Activated CD4-positive, alpha-beta memory T cell treated with anti-CD3 and anti-CD28 coated beads, Interleukin-2, amount 10 ng/mL, durations not matched to agents 7 days and 5 days (primary cell): Measurements from ENCODE around the gene TBC1D25. TPM values are rescaled to one million over a fixed set of nuclear protein-coding genes. Genes with fewer than 3 reads are reported as not detected.
A peak's percentile ranks its signal among the peaks of the same experiment; 100 is the strongest.

Experiments used
- CTCF ChIA-PET: fragments of 350-600 bp; sonication (Branson Sonifier 250); formaldehyde crosslinking; loops from one replicate; lab custom pipeline; 2021; ENCODE audit warnings: antibody characterized with exemption, inconsistent platforms; lab: Charles Lee
- POLR2A ChIA-PET: fragments of 350-600 bp; sonication (Branson Sonifier 250); formaldehyde crosslinking; loops from one replicate; lab custom pipeline; 2021; ENCODE audit warnings: antibody characterized with exemption; lab: Charles Lee
- DNase-seq: peaks from one replicate; pipeline ENCODE4 v3.0.0-alpha.2; 2020
- H3K27ac Mint-ChIP-seq: one replicate; pipeline ENCODE4 v1.8.0; 2021; ENCODE audit warnings: mild to moderate bottlenecking, mixed read lengths
- H3K27me3 Mint-ChIP-seq: one replicate; pipeline ENCODE4 v1.8.0; 2021; ENCODE audit warnings: mixed read lengths
- H3K36me3 Mint-ChIP-seq: one replicate; pipeline ENCODE4 v1.8.0; 2021; ENCODE audit warnings: low read depth, mixed read lengths
- H3K4me1 Mint-ChIP-seq: one replicate; pipeline ENCODE4 v1.8.0; 2021; ENCODE audit warnings: mixed read lengths
- H3K4me3 Mint-ChIP-seq: one replicate; pipeline ENCODE4 v1.8.0; 2021; ENCODE audit warnings: mild to moderate bottlenecking, mixed read lengths
- H3K9me3 Mint-ChIP-seq: one replicate; pipeline ENCODE4 v1.8.0; 2021; ENCODE audit warnings: mixed read lengths
- total RNA-seq, 2 experiments: library from RNA; stranded (reverse); gene quantifications; one replicate each; pipeline ENCODE4 v1.2.3, GENCODE V29; 2021

TBC1D25 gene, protein sequence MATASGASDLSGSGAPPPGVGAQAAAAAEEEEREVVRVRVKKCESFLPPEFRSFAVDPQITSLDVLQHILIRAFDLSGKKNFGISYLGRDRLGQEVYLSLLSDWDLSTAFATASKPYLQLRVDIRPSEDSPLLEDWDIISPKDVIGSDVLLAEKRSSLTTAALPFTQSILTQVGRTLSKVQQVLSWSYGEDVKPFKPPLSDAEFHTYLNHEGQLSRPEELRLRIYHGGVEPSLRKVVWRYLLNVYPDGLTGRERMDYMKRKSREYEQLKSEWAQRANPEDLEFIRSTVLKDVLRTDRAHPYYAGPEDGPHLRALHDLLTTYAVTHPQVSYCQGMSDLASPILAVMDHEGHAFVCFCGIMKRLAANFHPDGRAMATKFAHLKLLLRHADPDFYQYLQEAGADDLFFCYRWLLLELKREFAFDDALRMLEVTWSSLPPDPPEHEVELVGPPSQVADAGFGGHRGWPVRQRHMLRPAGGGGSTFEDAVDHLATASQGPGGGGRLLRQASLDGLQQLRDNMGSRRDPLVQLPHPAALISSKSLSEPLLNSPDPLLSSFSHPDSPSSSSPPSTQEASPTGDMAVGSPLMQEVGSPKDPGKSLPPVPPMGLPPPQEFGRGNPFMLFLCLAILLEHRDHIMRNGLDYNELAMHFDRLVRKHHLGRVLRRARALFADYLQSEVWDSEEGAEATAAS
- 10 to 100 TPM; 21.7 to 22.3 TPM for total RNA-seq

DNA sequence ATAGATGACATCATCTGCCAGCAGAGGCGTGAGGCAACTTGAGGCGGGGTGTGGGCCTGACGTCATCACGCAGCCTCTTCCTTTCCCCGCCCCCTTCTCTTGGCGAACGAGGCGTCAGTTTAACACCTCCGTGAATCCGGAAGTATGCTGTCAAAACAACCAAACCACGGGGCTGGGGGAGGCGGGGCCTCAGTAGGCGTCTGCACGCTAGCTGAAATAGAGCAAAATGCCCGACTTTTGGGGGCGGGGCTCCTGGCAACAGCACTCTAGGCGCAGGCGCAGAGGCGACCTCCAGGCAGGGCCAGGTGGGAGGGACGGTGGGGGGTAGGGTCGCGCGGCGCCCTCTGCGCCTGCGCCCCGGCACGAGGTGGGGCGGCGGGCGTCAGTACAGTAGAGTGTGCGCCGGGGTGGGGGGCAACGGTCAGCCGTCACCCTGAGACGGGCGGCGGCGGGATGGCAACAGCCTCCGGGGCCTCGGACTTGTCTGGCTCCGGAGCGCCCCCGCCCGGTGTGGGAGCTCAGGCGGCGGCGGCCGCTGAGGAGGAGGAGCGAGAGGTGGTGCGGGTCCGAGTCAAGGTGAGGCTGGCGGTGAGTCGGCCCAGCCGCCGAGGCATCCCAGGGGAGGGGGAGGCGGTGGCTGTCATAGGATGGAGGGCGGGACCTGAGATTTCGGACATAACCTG, at the start of gene TBC1D25:
Gene TBC1D25 (plus strand): TSS at position 370 of the 683 bp plus-strand sequence. CDS start 84 bp downstream, at position 454.
- H3K36me3 Mint-ChIP-seq = peaks cover 25% of the 10 kb centered on the region
- peak; percentile 97 for DNase-seq
- ChIA-PET POLR2A (interaction anchor here (0.7 to 4.9 kb wide), 21 partner anchors 9 to 983 kb away, joined by 3 to 50 read pairs (median 4); partner anchors contain the start of genes EBP, FTSJ1 and RBM3), CTCF (interaction anchor here (0.6 to 3.4 kb wide), 17 partner anchors 8 to 463 kb away, joined by 3 to 18 read pairs (median 4); partner anchors contain the start of genes EBP, FTSJ1, GRIPAP1 and RBM3)
- peak within 1 kb of the TSS; percentile 95 for H3K27ac Mint-ChIP-seq
- H3K4me3 Mint-ChIP-seq = peak within 1 kb of the TSS; percentile 93
- no peaks in the 10 kb centered on the region for H3K9me3 Mint-ChIP-seq
- no peaks in the 10 kb centered on the region for H3K27me3 Mint-ChIP-seq
- peaks cover 29% of the 10 kb centered on the region for H3K4me1 Mint-ChIP-seq

DNA sequence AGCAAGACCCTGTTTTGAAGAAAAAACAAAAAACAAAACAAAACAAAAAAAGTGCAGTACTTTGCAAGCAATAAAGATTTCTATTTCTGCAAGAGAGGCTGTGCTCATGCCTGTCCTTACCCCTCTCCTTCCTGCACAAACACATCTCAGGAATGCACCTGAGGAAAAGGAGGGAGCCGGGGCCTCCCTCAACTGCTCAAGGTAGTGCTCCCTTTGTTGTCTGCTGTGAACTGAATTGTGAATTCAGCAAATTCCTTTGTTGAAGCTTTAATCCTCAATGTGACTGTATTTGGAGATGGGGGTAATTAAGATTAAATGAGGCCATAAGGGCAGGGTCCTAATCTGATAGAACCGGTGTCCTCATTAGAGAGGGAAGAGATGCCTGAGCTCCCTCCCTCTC, 49.6 kb upstream of the TBC1D25 start:
- no peaks in the 10 kb centered on the region for H3K27me3 Mint-ChIP-seq
- no peaks in the 10 kb centered on the region for H3K4me1 Mint-ChIP-seq
- no peak overlapping the region for H3K4me3 Mint-ChIP-seq
- CTCF ChIA-PET = no interaction called here
- DNase-seq = no peak
- peaks cover 3% of the 10 kb centered on the region for H3K36me3 Mint-ChIP-seq
- no peaks in the 10 kb centered on the region for H3K9me3 Mint-ChIP-seq
- no peak overlapping the region for H3K27ac Mint-ChIP-seq
- POLR2A ChIA-PET = interaction anchor here (0.7 kb wide), 1 partner anchor 50 kb away, joined by 3 read pairs; the partner anchor contains the start of gene TBC1D25

DNA sequence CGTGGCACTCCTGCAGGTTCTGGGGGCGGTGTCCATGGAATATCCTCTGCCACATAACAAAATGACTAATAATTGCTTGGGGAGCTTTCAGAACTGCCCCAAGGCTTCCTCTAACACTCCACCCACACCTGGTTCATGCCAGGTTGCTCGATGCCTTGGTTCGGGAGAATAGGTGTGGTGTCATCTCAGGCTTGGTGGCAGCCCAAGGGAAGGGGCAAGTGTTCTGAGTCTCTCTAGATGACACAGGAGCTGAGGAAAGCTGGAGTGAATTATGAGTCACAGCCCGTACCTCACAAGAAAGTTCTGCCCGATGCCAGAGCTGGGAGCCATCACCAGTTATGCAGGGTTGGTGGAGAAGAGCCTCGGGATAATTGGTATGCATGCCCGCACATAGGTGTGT, 48.9 kb upstream of the TBC1D25 start:
- POLR2A ChIA-PET = interaction anchor here (0.7 kb wide), 1 partner anchor 49 kb away, joined by 3 read pairs; the partner anchor contains the start of gene TBC1D25
- CTCF ChIA-PET = no interaction called here
- no peak overlapping the region for H3K27ac Mint-ChIP-seq
- no peak for DNase-seq
- no peaks in the 10 kb centered on the region for H3K9me3 Mint-ChIP-seq
- H3K36me3 Mint-ChIP-seq = peaks cover 3% of the 10 kb centered on the region
- no peak overlapping the region for H3K4me3 Mint-ChIP-seq
- no peaks in the 10 kb centered on the region for H3K4me1 Mint-ChIP-seq
- no peaks in the 10 kb centered on the region for H3K27me3 Mint-ChIP-seq

- H3K4me1 Mint-ChIP-seq = no peaks in the 10 kb centered on the region
- H3K9me3 Mint-ChIP-seq = no peaks in the 10 kb centered on the region
- no peak overlapping the region for H3K27ac Mint-ChIP-seq
- no peak for DNase-seq
- H3K36me3 Mint-ChIP-seq = peaks cover 3% of the 10 kb centered on the region
- no peak overlapping the region for H3K4me3 Mint-ChIP-seq
- POLR2A ChIA-PET = no interaction called here
- CTCF ChIA-PET = no interaction called here
- H3K27me3 Mint-ChIP-seq = no peaks in the 10 kb centered on the region
Measured at GRCh38 chrX:48491809-48492208, 47.7 kb upstream of the TBC1D25 start.

DNA sequence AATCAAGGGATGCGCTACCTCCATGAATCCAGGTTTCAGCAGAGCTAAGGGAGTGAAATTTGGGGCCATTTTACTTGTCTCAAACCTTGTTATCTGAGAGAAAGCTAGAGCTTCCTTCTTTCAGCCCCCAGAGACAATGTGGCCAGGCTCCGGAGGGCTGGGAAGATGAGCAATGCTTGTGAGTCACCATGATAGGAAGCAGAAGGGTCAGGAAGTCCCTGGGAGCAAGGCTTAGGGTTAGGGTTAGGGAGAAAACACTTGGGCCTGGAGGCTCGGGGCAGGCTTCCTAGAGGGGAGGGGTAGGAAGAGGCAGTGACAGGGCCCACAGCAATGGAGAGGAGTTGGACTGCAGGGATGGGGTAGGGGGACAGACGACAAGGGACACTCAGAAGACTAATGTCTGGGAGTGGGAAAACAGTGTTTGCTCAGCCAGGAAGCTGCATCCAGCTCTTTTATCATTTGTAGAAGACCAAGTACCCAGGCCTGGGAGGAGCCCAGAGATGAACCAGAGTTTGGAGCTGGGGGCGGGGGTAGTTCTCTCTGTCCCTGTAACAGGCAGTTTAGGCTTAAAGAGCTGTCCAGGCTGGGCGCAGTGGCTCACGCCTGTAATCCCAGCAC, 47.1 kb upstream of the TBC1D25 start:
- Mint-ChIP-seq H3K4me3 (no peak overlapping the region), H3K27me3 (no peaks in the 10 kb centered on the region), H3K4me1 (no peaks in the 10 kb centered on the region), H3K36me3 (peaks cover under 1% of the 10 kb centered on the region), H3K27ac (no peak overlapping the region), H3K9me3 (no peaks in the 10 kb centered on the region)
- CTCF ChIA-PET = no interaction called here
- DNase-seq = no peak
- POLR2A ChIA-PET = no interaction called here

DNA sequence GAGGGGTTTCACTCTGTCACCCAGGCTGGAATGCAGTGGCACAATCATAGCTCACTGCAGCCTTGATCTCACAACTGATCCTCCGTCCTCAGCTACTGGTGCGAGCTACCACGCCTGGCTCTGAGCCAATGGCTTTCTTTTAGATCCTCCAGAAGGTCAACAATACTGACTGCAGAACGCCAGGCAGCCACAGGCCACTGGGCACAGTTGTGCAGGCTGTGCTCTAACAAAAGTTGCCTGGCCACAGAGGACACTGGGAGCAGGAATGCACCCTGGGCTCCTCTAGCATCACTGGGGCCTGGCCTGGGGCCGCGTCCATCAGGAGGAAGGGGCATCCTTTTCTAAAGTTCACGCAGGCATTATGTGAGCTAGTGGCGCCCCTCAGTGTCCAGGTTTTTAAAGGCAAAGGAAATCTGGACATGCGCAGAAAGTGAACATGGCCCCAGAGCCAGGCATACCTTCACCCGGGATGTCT, 45.6 kb upstream of the TBC1D25 start:
- H3K27ac Mint-ChIP-seq = no peak overlapping the region
- peaks cover 6% of the 10 kb centered on the region for H3K27me3 Mint-ChIP-seq
- DNase-seq = no peak
- H3K9me3 Mint-ChIP-seq = no peaks in the 10 kb centered on the region
- no peak overlapping the region for H3K4me3 Mint-ChIP-seq
- peaks cover 5% of the 10 kb centered on the region for H3K4me1 Mint-ChIP-seq
- no peaks in the 10 kb centered on the region for H3K36me3 Mint-ChIP-seq
- ChIA-PET POLR2A (interaction anchor here (1.9 kb wide), 1 partner anchor 13 kb away, joined by 4 read pairs; no protein-coding TSS in a partner anchor), CTCF (interaction anchor here (1.6 to 1.7 kb wide), 2 partner anchors 45 to 411 kb away, joined by 3 to 4 read pairs; no protein-coding TSS in a partner anchor)

GRCh38 chrX:48496660-48497059, 42.9 kb upstream of the TBC1D25 start:
- POLR2A ChIA-PET = interaction anchor here (1.2 kb wide), 1 partner anchor 11 kb away, joined by 3 read pairs; no protein-coding TSS in a partner anchor

DNA sequence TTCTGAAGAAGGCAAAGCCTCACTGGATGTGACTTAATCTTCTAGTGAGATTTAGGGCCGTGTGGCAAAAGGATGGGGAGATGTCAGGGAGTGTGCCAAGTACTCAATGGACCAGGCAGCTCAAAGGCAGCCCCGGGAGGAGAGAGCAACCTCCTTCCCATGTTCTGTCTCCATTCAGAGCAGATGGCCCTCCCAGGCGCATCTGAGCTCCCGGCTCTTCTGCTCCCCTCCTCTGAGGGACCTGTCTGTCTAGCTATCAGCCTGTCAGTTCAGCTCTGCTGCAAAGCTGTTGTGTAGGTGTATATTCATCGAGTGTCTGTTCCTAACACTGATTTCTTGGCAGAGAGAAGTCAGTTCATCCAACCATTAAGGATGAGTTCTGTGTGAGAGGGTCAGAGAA, 41.6 kb upstream of the TBC1D25 start:
- Mint-ChIP-seq H3K4me1 (peaks cover 5% of the 10 kb centered on the region), H3K4me3 (no peak overlapping the region), H3K27ac (no peak overlapping the region), H3K27me3 (peaks cover 6% of the 10 kb centered on the region), H3K9me3 (no peaks in the 10 kb centered on the region), H3K36me3 (no peaks in the 10 kb centered on the region)
- POLR2A ChIA-PET = interaction anchor here (0.6 kb wide), 1 partner anchor 22 kb away, joined by 3 read pairs; no protein-coding TSS in a partner anchor
- CTCF ChIA-PET = no interaction called here
- no peak for DNase-seq

More at GRCh38 chrX:48496660-48497059, 42.9 kb upstream of the TBC1D25 start:
- Mint-ChIP-seq H3K36me3 (no peaks in the 10 kb centered on the region), H3K9me3 (no peaks in the 10 kb centered on the region), H3K27ac (no peak overlapping the region), H3K27me3 (peaks cover 6% of the 10 kb centered on the region), H3K4me1 (peaks cover 5% of the 10 kb centered on the region), H3K4me3 (no peak overlapping the region)
- DNase-seq = no peak
- CTCF ChIA-PET = no interaction called here

DNA sequence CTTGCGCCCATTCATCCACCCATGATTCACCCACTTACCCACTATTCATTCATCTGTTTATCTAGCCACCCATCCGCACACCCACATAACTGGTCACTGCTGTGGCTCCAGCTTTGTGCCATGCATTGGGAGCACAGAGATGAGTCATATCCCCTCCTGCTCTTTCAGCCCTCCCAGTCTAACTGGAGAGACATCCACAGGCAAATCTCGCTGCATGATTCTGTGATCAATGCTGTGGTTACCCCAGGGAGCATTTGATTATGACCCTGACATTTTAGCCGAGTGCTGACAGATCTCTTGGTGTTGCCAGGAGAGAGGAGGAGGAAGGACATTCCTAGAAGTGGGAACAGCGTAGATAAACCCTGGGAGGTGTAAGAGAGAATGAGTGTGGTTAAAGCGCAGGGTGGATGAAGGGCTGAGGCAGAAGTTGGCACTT, 41.1 kb upstream of the TBC1D25 start:
- DNase-seq = no peak
- Mint-ChIP-seq H3K4me1 (peaks cover 5% of the 10 kb centered on the region), H3K36me3 (no peaks in the 10 kb centered on the region), H3K9me3 (no peaks in the 10 kb centered on the region), H3K4me3 (no peak overlapping the region), H3K27me3 (peaks cover 7% of the 10 kb centered on the region), H3K27ac (no peak overlapping the region)
- ChIA-PET POLR2A (interaction anchor here (0.6 kb wide), 1 partner anchor 22 kb away, joined by 3 read pairs; no protein-coding TSS in a partner anchor), CTCF (no interaction called here)

GRCh38 chrX:48504261-48504660, 35.3 kb upstream of the TBC1D25 start:
- no peak overlapping the region for H3K4me3 Mint-ChIP-seq
- H3K9me3 Mint-ChIP-seq = no peaks in the 10 kb centered on the region
- H3K27me3 Mint-ChIP-seq = peaks cover 2% of the 10 kb centered on the region
- POLR2A ChIA-PET = interaction anchor here (0.9 kb wide), 1 partner anchor 35 kb away, joined by 3 read pairs; the partner anchor contains the start of gene TBC1D25
- no peaks in the 10 kb centered on the region for H3K36me3 Mint-ChIP-seq
- CTCF ChIA-PET = no interaction called here
- H3K4me1 Mint-ChIP-seq = peaks cover 6% of the 10 kb centered on the region
- no peak overlapping the region for H3K27ac Mint-ChIP-seq
- no peak for DNase-seq

GRCh38 chrX:48505481-48505880, 34.0 kb upstream of the TBC1D25 start:
- DNase-seq = no peak
- POLR2A ChIA-PET = no interaction called here

DNA sequence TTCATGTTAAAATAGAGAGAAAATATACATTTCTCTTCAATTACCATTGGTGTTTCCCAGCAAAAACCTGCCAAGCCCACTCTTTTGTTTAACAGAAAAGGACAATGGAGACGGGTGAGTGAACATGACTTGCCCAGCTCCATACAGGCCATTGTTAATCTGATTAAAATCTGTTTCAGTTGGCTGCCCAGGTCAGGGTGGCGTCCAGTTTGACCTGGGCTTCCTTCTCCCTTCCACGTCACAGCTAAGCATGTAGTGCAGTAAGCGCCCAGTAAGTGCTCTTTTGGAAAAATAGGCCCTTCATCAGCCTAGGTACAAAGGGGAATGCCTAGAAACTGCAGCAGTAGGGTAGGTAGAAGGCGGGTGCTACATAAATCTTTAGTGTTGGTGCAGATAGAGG, 32.3 kb upstream of the TBC1D25 start:
- Mint-ChIP-seq H3K9me3 (no peaks in the 10 kb centered on the region), H3K27ac (no peak overlapping the region), H3K27me3 (peaks cover 2% of the 10 kb centered on the region), H3K4me1 (peaks cover 32% of the 10 kb centered on the region), H3K4me3 (no peak overlapping the region), H3K36me3 (peaks cover 17% of the 10 kb centered on the region)
- POLR2A ChIA-PET = interaction anchor here (1.2 to 2.3 kb wide), 4 partner anchors 12 to 67 kb away, joined by 3 to 11 read pairs (median 4); partner anchors contain the start of genes EBP and RBM3
- DNase-seq = no peak
- CTCF ChIA-PET = no interaction called here

More at GRCh38 chrX:48505481-48505880, 34.0 kb upstream of the TBC1D25 start:
- Mint-ChIP-seq H3K4me3 (no peak overlapping the region), H3K4me1 (peaks cover 18% of the 10 kb centered on the region), H3K36me3 (peaks cover 5% of the 10 kb centered on the region), H3K27ac (no peak overlapping the region), H3K27me3 (peaks cover 2% of the 10 kb centered on the region), H3K9me3 (no peaks in the 10 kb centered on the region)
- CTCF ChIA-PET = no interaction called here
